Heart left ventricle (tissue), 13 donors: ENCODE results near the gene EPHB1.

Experiments
- POLR2A ChIP-seq, 2 donors: fragments of 450-650 bp; IDR thresholded peaks; one replicate each; pipeline ENCODE4 v1.6.1; 2017; ENCODE audit warnings: antibody characterized with exemption in 2 of 2, mild to moderate bottlenecking in 2 of 2, moderate library complexity in 2 of 2
- TF ChIP-seq, protein P1 (sequence below), 12 donors: fragments of 200-600 bp; sonication (generic) in 4 of 12; IDR thresholded peaks; one replicate each; pipeline versions ENCODE4 v1.5.0 to v1.8.0; 2018 to 2022; ENCODE audit warnings: antibody characterized with exemption in 12 of 12, mild to moderate bottlenecking in 5 of 12
- donor health status: ischemic (EF 13 %, LVEDD 7.1; RV severe dilation, severe dysfunction).
- donor health status: DM: no; HTN: yes; CAD: no.
- donor health status: DM: no; HTN: no; CAD: no.
- donor health status: ischemic (EF 25% LVEDD 6.9; RV normal size, moderate dysfunction).
- donor health status: ischemic (EF 25% LVEDD 5.7; RV mildly dilated, moderate dysfunction).
- donor health status: ischemic (EF 35%, LVEDD 5.7; RV mildly dilated, moderate dysfunction).
- donor health status: nonischemic (EF 11% LVEDD 7.7; RV severe dilation, severe dysfunction).
- donor health status: DM: yes; HTN: yes; CAD: no.
- donor health status: PGD.
- donor health status: ischemic (EF 29% LVEDD 5.4; RV normal size, mild dysfunction).
- donor health status: nonischemic (EF 23%, LVEDD 6.1; RV moderate dilation, normal function).

- TF ChIP-seq, protein P1, sequence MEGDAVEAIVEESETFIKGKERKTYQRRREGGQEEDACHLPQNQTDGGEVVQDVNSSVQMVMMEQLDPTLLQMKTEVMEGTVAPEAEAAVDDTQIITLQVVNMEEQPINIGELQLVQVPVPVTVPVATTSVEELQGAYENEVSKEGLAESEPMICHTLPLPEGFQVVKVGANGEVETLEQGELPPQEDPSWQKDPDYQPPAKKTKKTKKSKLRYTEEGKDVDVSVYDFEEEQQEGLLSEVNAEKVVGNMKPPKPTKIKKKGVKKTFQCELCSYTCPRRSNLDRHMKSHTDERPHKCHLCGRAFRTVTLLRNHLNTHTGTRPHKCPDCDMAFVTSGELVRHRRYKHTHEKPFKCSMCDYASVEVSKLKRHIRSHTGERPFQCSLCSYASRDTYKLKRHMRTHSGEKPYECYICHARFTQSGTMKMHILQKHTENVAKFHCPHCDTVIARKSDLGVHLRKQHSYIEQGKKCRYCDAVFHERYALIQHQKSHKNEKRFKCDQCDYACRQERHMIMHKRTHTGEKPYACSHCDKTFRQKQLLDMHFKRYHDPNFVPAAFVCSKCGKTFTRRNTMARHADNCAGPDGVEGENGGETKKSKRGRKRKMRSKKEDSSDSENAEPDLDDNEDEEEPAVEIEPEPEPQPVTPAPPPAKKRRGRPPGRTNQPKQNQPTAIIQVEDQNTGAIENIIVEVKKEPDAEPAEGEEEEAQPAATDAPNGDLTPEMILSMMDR (IDR thresholded peaks at IDR 0.05), result no peak
- TF ChIP-seq POLR2A (IDR thresholded peaks at IDR 0.05), result no peak
Observed at GRCh38 chr3:134749802-134750553, 45.1 kb upstream of the EPHB1 start.
